Activated CD8-positive, alpha-beta T cell treated with anti-CD3 and anti-CD28 coated beads, Interleukin-2, amount 10 ng/mL, durations not matched to agents 7 days and 5 days (primary cell): ENCODE results near the gene GABPA. TPM values are rescaled to one million over a fixed set of nuclear protein-coding genes. Genes with fewer than 3 reads are reported as not detected.

Experiments
- ATAC-seq: fragments of 150-1000 bp; cut with Tn5 transposase; one replicate; pipeline ENCODE4 v1.10.0; 2021; ENCODE audit warnings: moderate library complexity
- CTCF ChIA-PET: fragments of 350-600 bp; sonication (Branson Sonifier 250); formaldehyde crosslinking; loops from one replicate; lab custom pipeline; 2021; ENCODE audit warnings: antibody characterized with exemption; lab: Charles Lee
- POLR2A ChIA-PET: fragments of 350-600 bp; sonication (Branson Sonifier 250); formaldehyde crosslinking; loops from one replicate; lab custom pipeline; 2021; ENCODE audit warnings: antibody characterized with exemption; lab: Charles Lee
- DNase-seq: peaks from one replicate; pipeline ENCODE4 v3.0.0-alpha.2; 2020
- H3K27ac Mint-ChIP-seq: one replicate; pipeline ENCODE4 v1.8.0; 2021; ENCODE audit warnings: mild to moderate bottlenecking, mixed read lengths
- H3K27me3 Mint-ChIP-seq: one replicate; pipeline ENCODE4 v1.8.0; 2021; ENCODE audit warnings: low read depth, mixed read lengths
- H3K36me3 Mint-ChIP-seq: one replicate; pipeline ENCODE4 v1.8.0; 2021; ENCODE audit warnings: low read depth, mixed read lengths
- H3K4me1 Mint-ChIP-seq: one replicate; pipeline ENCODE4 v1.8.0; 2021; ENCODE audit warnings: low read depth, mixed read lengths
- H3K4me3 Mint-ChIP-seq: one replicate; pipeline ENCODE4 v1.8.0; 2021; ENCODE audit warnings: mild to moderate bottlenecking, mixed read lengths
- H3K9me3 Mint-ChIP-seq: one replicate; pipeline ENCODE4 v1.8.0; 2022; ENCODE audit warnings: mixed read lengths; ENCODE audit not compliant: insufficient read depth
- total RNA-seq, 2 experiments: library from RNA; stranded (reverse); gene quantifications; one replicate each; pipeline ENCODE4 v1.2.3, GENCODE V29; 2021

The GABPA gene
- total RNA-seq, 2 experiments from 2014 or later = 21.3 to 26.9 TPM

DNA sequence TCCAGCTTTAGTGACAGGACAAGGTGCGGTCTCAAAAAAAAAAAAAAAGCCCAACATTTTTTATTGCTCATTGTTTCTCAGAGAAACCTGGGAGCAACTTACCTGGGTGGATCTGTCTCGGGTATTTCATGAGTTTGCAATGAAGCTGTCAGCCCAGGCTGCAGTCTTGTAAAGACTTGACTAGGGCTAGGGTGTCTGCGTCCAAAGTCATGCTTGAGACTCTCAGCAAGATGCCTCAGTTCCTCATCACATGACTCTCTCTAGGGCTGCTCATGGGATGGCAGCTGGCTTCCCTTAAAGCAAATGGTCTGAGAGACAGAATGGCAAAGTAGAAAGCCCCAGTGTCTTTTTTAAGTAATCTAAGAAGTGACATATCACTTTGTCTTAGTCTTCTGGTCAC lies 8.1 kb downstream of the GABPA start:
- Mint-ChIP-seq H3K27ac (no peak overlapping the region), H3K4me1 (peaks cover 2% of the 10 kb centered on the region), H3K9me3 (no peaks in the 10 kb centered on the region), H3K27me3 (no peaks in the 10 kb centered on the region), H3K4me3 (no peak overlapping the region), H3K36me3 (peaks cover 22% of the 10 kb centered on the region)
- no peak for ATAC-seq
- DNase-seq = no peak
- ChIA-PET POLR2A (interaction anchor here (0.6 kb wide), 1 partner anchor 56 kb away, joined by 4 read pairs; no protein-coding TSS in a partner anchor), CTCF (interaction anchor here (1.2 to 2.6 kb wide), 2 partner anchors 8 to 13 kb away, joined by 3 to 5 read pairs; partner anchors contain the start of genes ATP5PF and GABPA)

DNA sequence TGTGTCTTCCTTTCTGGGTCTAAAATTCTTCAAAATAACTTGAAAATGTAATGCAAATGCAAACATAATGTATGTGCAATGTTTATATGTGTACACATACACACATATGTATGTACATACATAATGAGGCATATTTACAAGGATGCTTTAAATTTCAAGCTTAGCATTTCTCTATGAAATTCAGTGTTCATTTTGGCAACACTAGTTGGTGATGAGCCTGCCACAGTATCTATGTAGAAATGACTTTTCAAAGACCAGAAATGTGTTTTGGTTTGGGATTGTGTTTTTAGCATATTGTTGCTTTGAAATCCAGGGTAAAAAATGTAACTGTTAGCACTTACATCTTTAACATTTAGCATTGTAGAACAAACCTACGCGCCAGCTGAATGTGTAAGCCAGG lies 10.1 kb downstream of the GABPA start:
- Mint-ChIP-seq H3K27ac (no peak overlapping the region), H3K9me3 (no peaks in the 10 kb centered on the region), H3K4me3 (no peak overlapping the region), H3K36me3 (peaks cover 31% of the 10 kb centered on the region), H3K27me3 (no peaks in the 10 kb centered on the region), H3K4me1 (peaks cover 10% of the 10 kb centered on the region)
- CTCF ChIA-PET = interaction anchor here (0.9 to 2.6 kb wide), 2 partner anchors 10 to 137 kb away, joined by 3 to 5 read pairs; partner anchors contain the start of genes ATP5PF and GABPA
- ATAC-seq = no peak
- DNase-seq = no peak
- POLR2A ChIA-PET = no interaction called here

DNA sequence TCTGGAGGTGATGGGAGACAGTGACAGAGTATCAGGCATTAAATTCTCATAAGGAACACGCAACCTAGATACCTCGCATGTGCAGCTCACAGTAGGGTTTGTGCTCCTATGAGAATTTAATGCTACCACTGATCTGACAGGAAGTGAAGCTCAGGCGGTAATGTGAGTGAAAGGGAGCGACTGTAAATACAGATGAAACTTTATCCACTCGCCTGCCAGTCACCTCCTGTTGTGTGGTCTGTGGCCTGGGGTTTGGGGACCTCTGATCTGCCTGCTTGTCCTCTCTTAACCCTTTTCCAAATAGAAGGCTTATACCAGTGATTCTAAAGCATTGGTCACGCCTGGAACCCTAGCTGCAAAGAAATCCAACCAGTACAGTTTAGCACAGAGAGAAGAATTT lies 15.3 kb downstream of the GABPA start:
- Mint-ChIP-seq H3K27ac (peak overlapping the region; percentile 83), H3K9me3 (no peaks in the 10 kb centered on the region), H3K4me1 (peaks cover 13% of the 10 kb centered on the region), H3K36me3 (peaks cover 40% of the 10 kb centered on the region), H3K4me3 (no peak overlapping the region), H3K27me3 (no peaks in the 10 kb centered on the region)
- DNase-seq = peak; percentile 66
- ATAC-seq = peak; percentile 81
- POLR2A ChIA-PET = interaction anchor here (0.6 to 1.1 kb wide), 2 partner anchors 13 to 16 kb away, joined by 3 to 6 read pairs; partner anchors contain the start of genes ATP5PF and GABPA
- CTCF ChIA-PET = interaction anchor here (0.9 to 2.0 kb wide), 5 partner anchors 10 to 141 kb away, joined by 3 to 7 read pairs (median 5); partner anchors contain the start of genes ATP5PF and GABPA

DNA sequence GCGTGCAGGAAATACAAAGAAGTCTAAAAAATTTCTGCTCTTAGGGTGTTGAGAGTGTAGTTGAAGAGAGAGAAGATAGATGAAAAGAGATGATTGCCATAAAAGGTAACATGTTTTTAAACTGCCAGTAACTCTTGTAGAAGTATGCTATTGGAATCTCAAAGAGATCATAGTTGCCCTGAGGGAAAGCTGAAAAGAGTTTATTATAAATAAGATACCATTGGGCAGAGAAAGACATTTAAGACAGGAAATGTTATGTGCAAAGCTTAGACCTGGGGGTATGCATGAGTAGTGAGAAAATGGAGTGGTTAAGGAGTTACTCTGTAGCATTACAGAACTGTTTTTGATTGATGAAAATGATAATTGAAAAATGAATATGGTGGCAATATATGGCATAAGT lies 17.6 kb downstream of the GABPA start:
- POLR2A ChIA-PET = no interaction called here

DNA sequence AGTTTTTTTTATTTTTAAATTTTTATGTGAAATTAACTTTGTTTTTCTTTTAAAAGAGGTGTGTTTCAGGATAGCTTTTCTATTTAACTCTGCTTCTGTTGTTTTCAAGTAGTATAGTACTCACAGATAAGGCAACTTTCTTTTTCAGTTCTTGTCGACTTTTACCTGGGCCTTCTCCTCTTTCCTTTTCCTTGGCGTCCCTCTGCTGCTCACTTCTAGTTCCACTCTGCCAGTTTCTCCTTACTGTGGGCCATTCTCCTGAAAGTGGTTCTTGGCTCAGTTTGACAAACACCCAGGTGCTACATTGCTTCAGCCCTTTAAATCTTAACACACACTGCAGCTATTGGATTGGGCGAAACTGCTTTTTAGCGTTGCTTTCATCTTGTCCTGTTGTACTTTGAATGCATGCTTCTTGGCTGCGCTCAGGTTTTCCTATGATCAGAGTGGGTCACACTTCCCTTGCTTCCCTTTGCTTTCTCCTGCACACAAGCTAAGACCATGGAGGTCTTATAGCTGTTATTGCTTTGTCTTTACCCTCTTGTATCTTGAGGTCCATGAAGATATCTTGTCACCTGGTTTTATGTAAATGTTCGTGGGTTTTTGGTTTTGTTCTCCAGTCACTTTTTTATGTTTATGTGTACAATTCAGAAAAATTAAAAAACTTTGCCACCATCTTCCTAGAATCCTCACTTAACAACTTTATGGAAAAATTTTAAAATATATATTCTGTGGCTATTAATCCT lies 21.6 kb downstream of the GABPA start:
- Mint-ChIP-seq H3K4me1 (peaks cover 31% of the 10 kb centered on the region), H3K4me3 (no peak overlapping the region), H3K9me3 (no peaks in the 10 kb centered on the region), H3K27ac (peak overlapping the region; percentile 62), H3K36me3 (peaks cover 59% of the 10 kb centered on the region), H3K27me3 (no peaks in the 10 kb centered on the region)
- no peak for DNase-seq
- ATAC-seq = no peak
- ChIA-PET CTCF (interaction anchor here (1.4 kb wide), 1 partner anchor 14 kb away, joined by 3 read pairs; no protein-coding TSS in a partner anchor), POLR2A (interaction anchor here (1.6 kb wide), 1 partner anchor 22 kb away, joined by 3 read pairs; the partner anchor contains the start of genes ATP5PF and GABPA)

More for the DNA sequence above, 17.6 kb downstream of the GABPA start:
- CTCF ChIA-PET = no interaction called here
- no peaks in the 10 kb centered on the region for H3K27me3 Mint-ChIP-seq
- ATAC-seq = no peak
- H3K4me1 Mint-ChIP-seq = peaks cover 25% of the 10 kb centered on the region
- peaks cover 46% of the 10 kb centered on the region for H3K36me3 Mint-ChIP-seq
- no peak overlapping the region for H3K4me3 Mint-ChIP-seq
- no peak for DNase-seq
- H3K27ac Mint-ChIP-seq = no peak overlapping the region
- H3K9me3 Mint-ChIP-seq = no peaks in the 10 kb centered on the region

DNA sequence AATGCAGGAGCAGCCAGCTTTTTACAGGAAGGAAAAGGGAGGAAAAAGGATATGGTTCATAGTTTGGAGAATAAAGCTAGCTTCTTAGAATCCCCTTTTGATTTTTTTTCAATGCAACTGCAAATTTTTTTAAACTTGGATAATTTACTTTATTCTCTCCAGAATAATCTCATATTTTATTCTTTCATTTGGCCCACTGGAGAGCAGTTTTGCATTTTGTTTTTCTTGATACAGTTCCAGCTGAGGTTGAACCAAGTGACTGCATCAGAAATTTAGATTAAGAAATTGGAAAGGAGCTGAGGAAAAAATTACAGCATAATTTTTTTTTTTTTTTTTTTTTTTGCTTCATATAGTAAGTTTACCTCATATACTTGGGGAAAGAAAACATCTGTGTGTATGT lies 22.8 kb downstream of the GABPA start:
- DNase-seq (no peak), ATAC-seq (no peak)
- Mint-ChIP-seq H3K27me3 (no peaks in the 10 kb centered on the region), H3K4me1 (peaks cover 31% of the 10 kb centered on the region), H3K9me3 (no peaks in the 10 kb centered on the region), H3K36me3 (peaks cover 53% of the 10 kb centered on the region), H3K4me3 (no peak overlapping the region), H3K27ac (no peak overlapping the region)
- ChIA-PET POLR2A (no interaction called here), CTCF (interaction anchor here (1.2 kb wide), 1 partner anchor 44 kb away, joined by 4 read pairs; no protein-coding TSS in a partner anchor)

DNA sequence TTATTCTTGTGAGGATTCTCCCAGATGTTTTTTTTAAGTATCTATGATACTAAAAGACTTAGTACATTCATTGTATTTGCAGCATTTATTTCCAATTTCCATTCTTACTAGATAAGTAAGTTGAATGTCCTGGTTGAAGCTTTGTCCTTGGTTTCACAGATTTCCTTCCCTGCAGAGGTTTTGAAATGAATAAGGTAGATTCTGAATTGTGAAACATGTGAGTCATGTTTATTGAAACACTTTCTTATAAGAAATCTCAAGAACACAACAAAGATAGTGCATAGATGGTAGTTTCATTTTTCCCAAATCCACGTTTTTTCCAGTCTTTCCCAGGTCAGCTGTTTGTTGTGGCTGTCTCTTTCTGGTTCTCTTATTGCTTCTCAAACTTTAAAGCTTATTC lies 24.8 kb downstream of the GABPA start:
- Mint-ChIP-seq H3K27ac (no peak overlapping the region), H3K4me3 (no peak overlapping the region), H3K36me3 (peaks cover 52% of the 10 kb centered on the region), H3K27me3 (no peaks in the 10 kb centered on the region), H3K9me3 (no peaks in the 10 kb centered on the region), H3K4me1 (peaks cover 31% of the 10 kb centered on the region)
- POLR2A ChIA-PET = no interaction called here
- CTCF ChIA-PET = interaction anchor here (1.6 kb wide), 1 partner anchor 9 kb away, joined by 7 read pairs; no protein-coding TSS in a partner anchor
- DNase-seq (no peak), ATAC-seq (no peak)

DNA sequence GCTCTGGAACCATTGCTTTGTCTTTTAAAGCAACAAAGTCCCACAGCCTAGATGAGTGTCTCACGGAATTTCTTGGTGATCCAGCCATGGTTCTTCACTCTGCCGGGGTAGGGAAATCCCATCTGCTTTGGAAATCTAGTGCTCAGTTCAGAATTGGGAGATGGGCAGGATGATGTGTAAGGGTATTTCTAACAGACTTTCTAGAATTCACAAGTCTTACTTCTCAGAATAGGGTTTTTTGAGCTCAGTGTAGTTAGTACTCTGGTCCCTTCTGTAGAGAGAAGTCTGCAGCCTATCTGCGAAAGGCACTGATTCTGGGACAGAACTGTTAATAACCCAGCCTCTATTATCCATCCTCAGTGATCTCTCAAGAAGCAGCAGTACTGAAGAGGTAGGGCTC lies 25.3 kb downstream of the GABPA start:
- no peak overlapping the region for H3K4me3 Mint-ChIP-seq
- H3K9me3 Mint-ChIP-seq = no peaks in the 10 kb centered on the region
- H3K27ac Mint-ChIP-seq = no peak overlapping the region
- ChIA-PET POLR2A (no interaction called here), CTCF (interaction anchor here (1.6 kb wide), 1 partner anchor 10 kb away, joined by 7 read pairs; no protein-coding TSS in a partner anchor)
- no peaks in the 10 kb centered on the region for H3K27me3 Mint-ChIP-seq
- H3K36me3 Mint-ChIP-seq = peaks cover 54% of the 10 kb centered on the region
- DNase-seq (no peak), ATAC-seq (no peak)
- peaks cover 31% of the 10 kb centered on the region for H3K4me1 Mint-ChIP-seq

DNA sequence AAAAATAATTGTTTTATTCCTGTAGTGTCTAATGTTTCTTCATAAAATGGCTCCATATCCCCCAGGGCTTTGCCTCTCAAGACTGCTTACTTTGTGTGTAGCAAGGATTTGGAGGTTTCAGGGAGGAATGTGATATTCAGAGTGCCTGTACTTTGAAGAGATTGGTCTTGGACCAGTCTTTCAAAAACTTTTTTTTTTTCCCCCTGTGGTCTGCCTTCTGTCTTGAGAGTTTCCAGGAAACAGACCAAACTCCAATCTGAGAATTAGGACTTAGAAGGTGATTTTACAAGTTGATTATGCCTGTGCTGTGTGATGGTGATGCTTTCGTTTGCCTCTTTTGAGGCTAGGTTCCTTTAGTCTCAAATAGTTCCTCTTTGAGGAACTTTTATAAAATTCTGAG lies 25.9 kb downstream of the GABPA start:
- Mint-ChIP-seq H3K4me3 (no peak overlapping the region), H3K4me1 (peaks cover 31% of the 10 kb centered on the region), H3K9me3 (no peaks in the 10 kb centered on the region), H3K27ac (no peak overlapping the region), H3K36me3 (peaks cover 58% of the 10 kb centered on the region), H3K27me3 (no peaks in the 10 kb centered on the region)
- ChIA-PET CTCF (interaction anchor here (0.8 to 1.6 kb wide), 2 partner anchors 10 to 41 kb away, joined by 3 to 7 read pairs; no protein-coding TSS in a partner anchor), POLR2A (no interaction called here)
- ATAC-seq (no peak), DNase-seq (no peak)

DNA sequence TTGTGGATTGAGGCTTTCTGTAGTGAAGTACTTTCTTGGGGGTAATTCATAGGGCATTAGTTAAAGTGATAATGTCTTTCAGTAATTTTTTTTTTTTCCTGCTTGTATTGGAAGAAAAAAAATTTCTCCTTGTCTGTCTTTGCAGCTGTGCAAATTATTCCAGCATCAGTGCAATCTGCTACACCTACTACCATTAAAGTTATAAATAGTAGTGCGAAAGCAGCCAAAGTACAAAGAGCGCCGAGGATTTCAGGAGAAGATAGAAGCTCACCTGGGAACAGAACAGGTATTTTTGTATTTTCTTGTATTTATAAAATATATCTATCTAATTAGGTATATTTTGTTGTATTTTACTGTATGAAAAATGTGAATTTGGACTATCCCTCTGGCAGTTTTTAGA lies 29.3 kb downstream of the GABPA start:
- POLR2A ChIA-PET = no interaction called here
- no peaks in the 10 kb centered on the region for H3K27me3 Mint-ChIP-seq
- ATAC-seq = no peak
- CTCF ChIA-PET = interaction anchor here (1.0 to 2.2 kb wide), 2 partner anchors 38 to 75 kb away, joined by 3 to 8 read pairs; no protein-coding TSS in a partner anchor
- H3K9me3 Mint-ChIP-seq = no peaks in the 10 kb centered on the region
- no peak overlapping the region for H3K27ac Mint-ChIP-seq
- peaks cover 17% of the 10 kb centered on the region for H3K4me1 Mint-ChIP-seq
- H3K4me3 Mint-ChIP-seq = no peak overlapping the region
- no peak for DNase-seq
- peaks cover 55% of the 10 kb centered on the region for H3K36me3 Mint-ChIP-seq

DNA sequence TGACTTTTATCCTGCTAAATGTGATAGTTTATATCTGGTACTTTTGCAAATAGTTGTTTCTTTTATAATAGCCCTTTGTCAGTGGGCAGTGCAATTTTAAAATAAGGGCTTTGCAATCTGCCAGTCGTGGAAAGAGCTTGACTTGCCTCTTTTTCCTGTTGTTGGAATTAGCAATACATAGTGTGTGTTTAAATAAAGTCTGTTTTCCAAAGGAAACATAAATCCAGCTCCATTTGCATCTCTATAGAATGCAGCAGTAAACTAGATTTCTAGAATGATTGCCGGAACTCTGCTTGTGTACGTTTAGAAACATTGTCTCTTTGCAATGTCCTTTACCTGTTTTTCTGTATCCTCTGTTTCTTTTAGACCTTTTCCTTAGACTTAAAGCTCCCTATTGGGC lies 33.1 kb downstream of the GABPA start:
- ATAC-seq (no peak), DNase-seq (no peak)
- Mint-ChIP-seq H3K4me1 (peaks cover 2% of the 10 kb centered on the region), H3K4me3 (no peak overlapping the region), H3K36me3 (peaks cover 32% of the 10 kb centered on the region), H3K27ac (no peak overlapping the region), H3K9me3 (no peaks in the 10 kb centered on the region), H3K27me3 (no peaks in the 10 kb centered on the region)
- ChIA-PET CTCF (interaction anchor here (1.0 kb wide), 1 partner anchor 160 kb away, joined by 5 read pairs; no protein-coding TSS in a partner anchor), POLR2A (no interaction called here)

DNA sequence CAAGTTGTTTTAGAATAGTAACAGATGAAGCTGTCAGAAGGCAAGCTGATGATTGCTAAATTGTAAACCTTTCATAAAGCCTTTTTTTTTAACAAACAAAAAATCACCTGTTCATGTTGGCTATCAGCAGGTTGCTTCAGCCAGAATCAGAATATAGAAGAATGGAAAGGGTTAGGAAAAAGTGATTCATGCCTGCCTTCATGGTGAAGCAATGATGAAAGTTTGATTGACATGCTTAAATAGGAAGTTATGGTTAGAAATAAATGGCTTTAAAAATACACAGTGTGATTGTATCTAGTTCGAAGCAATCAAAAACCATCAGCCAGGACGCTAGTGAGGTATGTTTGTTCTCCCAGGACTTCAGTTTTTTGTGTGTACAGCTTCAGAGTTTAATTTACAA lies 37.9 kb downstream of the GABPA start:
- H3K36me3 Mint-ChIP-seq = peaks cover 4% of the 10 kb centered on the region
- no peak for DNase-seq
- H3K9me3 Mint-ChIP-seq = no peaks in the 10 kb centered on the region
- H3K27me3 Mint-ChIP-seq = no peaks in the 10 kb centered on the region
- H3K4me1 Mint-ChIP-seq = peaks cover 3% of the 10 kb centered on the region
- ATAC-seq = no peak
- H3K27ac Mint-ChIP-seq = no peak overlapping the region
- POLR2A ChIA-PET = no interaction called here
- H3K4me3 Mint-ChIP-seq = no peak overlapping the region
- CTCF ChIA-PET = no interaction called here
